H1 (cell line): ENCODE measurements around the gene TRIM41. TPM values are rescaled to one million over a fixed set of nuclear protein-coding genes. Genes with fewer than 3 reads are reported as not detected.
A peak's percentile ranks its signal among the peaks of the same experiment; 100 is the strongest.

Experiments
- CTCF ChIA-PET: fragments of 300-600 bp; sonication (Branson Sonifier 250); formaldehyde crosslinking; loops from one replicate; lab custom pipeline; 2021; ENCODE audit not compliant: partially characterized antibody; lab: Charles Lee
- POLR2A ChIA-PET: fragments of 300-600 bp; sonication (Branson Sonifier 250); formaldehyde crosslinking; loops from one replicate; lab custom pipeline; 2021; ENCODE audit warnings: inconsistent platforms; ENCODE audit not compliant: partially characterized antibody; lab: Charles Lee
- DNase-seq, 2 experiments: peaks; one replicate each; pipeline versions ENCODE4 v3.0.0 to v3.0.0-alpha.2; 2010 to 2022; ENCODE audit warnings: low spot score in 2 of 2, low read depth in 1 of 2, mixed read lengths in 1 of 2
- FAIRE-seq: peaks from 2 replicates; lab custom pipeline; 2011; peaks lifted over from hg19 to GRCh38; lab: Jason Lieb, UNC
- H2AFZ ChIP-seq: 2 replicates; pipeline ENCODE4 v1.8.1; 2012; ENCODE audit warnings: low read length, inconsistent platforms
- H2AK5ac ChIP-seq: 2 replicates; pipeline ENCODE4 v1.6.1; 2013; ENCODE audit warnings: low read depth, low read length
- H2BK120ac ChIP-seq: replicated peaks from 2 replicates; pipeline ENCODE3; 2013; ENCODE audit warnings: low read depth, low read length, inconsistent platforms
- H2BK12ac ChIP-seq: 2 replicates; pipeline ENCODE4 v1.6.1; 2013; ENCODE audit warnings: low read depth, low read length
- H2BK15ac ChIP-seq: 2 replicates; pipeline ENCODE4 v1.6.1; 2013; ENCODE audit warnings: low read length
- H2BK20ac ChIP-seq: 2 replicates; pipeline ENCODE4 v1.6.1; 2013; ENCODE audit warnings: low read length
- H2BK5ac ChIP-seq: 2 replicates; pipeline ENCODE4 v1.6.1; 2013; ENCODE audit warnings: low read depth, low read length
- H3K14ac ChIP-seq: 2 replicates; pipeline ENCODE4 v1.6.1; 2013; ENCODE audit warnings: inconsistent platforms; ENCODE audit not compliant: insufficient read length
- H3K18ac ChIP-seq: 2 replicates; pipeline ENCODE4 v1.6.1; 2013; ENCODE audit warnings: low read length; ENCODE audit errors: extremely low read depth
- H3K23ac ChIP-seq: 2 replicates; pipeline ENCODE4 v1.6.1; 2013; ENCODE audit warnings: inconsistent platforms; ENCODE audit not compliant: insufficient read length
- H3K23me2 ChIP-seq: 2 replicates; pipeline ENCODE4 v1.6.1; 2013; ENCODE audit warnings: low read depth, low read length
- H3K27ac ChIP-seq: 2 replicates; pipeline ENCODE4 v1.6.1; 2011; ENCODE audit warnings: low read depth, low read length, inconsistent platforms
- H3K27me3 ChIP-seq, 4 experiments: replicated peaks in 1 of 4; 1 replicate in 1 of 4; 2 replicates in 3 of 4; pipeline versions ENCODE4 v1.6.1 to v1.8.1; 2011 to 2013; ENCODE audit warnings: low read length in 3 of 4, mild to moderate bottlenecking in 3 of 4, inconsistent platforms in 2 of 4, mixed read lengths in 2 of 4, moderate library complexity in 1 of 4; ENCODE audit not compliant: control insufficient read depth in 3 of 4, insufficient read depth in 3 of 4; ENCODE audit errors: extremely low read depth in 1 of 4
- H3K36me3 ChIP-seq, 4 experiments: 2 replicates each; pipeline versions ENCODE4 v1.6.1 to v1.8.1; 2011 to 2013; ENCODE audit warnings: mild to moderate bottlenecking in 4 of 4, low read length in 3 of 4, moderate library complexity in 2 of 4, control low read depth in 1 of 4, inconsistent platforms in 1 of 4; ENCODE audit not compliant: insufficient read depth in 4 of 4, control insufficient read depth in 2 of 4
- H3K4ac ChIP-seq: replicated peaks from 2 replicates; pipeline ENCODE3; 2013; ENCODE audit warnings: low read length, low read depth, mixed read lengths, inconsistent platforms; ENCODE audit not compliant: insufficient read length
- H3K4me1 ChIP-seq, 4 experiments: replicated peaks in 1 of 4; 1 replicate in 1 of 4; 2 replicates in 3 of 4; pipeline versions ENCODE4 v1.6.1 to v1.8.1; 2011 to 2013; ENCODE audit warnings: low read length in 3 of 4, inconsistent platforms in 2 of 4, mixed read lengths in 1 of 4; ENCODE audit not compliant: insufficient read depth in 4 of 4, control insufficient read depth in 3 of 4
- H3K4me2 ChIP-seq, 2 experiments: 2 replicates each; pipeline versions ENCODE4 v1.6.1 to v1.8.1; 2011 to 2013; ENCODE audit warnings: low read depth in 2 of 2, low read length in 2 of 2, control low read depth in 1 of 2, inconsistent platforms in 1 of 2, mild to moderate bottlenecking in 1 of 2; ENCODE audit not compliant: insufficient read depth in 1 of 2
- H3K4me3 ChIP-seq, 4 experiments: fragments of 200-600, 300-600 bp in 1 of 4; sonication (generic), shearing (Covaris generic), sonication (Bioruptor Twin) in 1 of 4; 2 replicates each; pipeline versions ENCODE4 v1.5.1 to v1.8.1; 2011 to 2016; ENCODE audit warnings: low read length in 4 of 4, low read depth in 3 of 4, control low read depth in 2 of 4, inconsistent platforms in 2 of 4, mild to moderate bottlenecking in 2 of 4, mixed read lengths in 1 of 4, moderate library complexity in 1 of 4; ENCODE audit not compliant: insufficient read depth in 2 of 4; ENCODE audit errors: extremely low read depth in 1 of 4
- H3K56ac ChIP-seq: replicated peaks from 2 replicates; pipeline ENCODE3; 2013; ENCODE audit warnings: low read depth, mild to moderate bottlenecking, mixed read lengths, low read length, inconsistent platforms; ENCODE audit not compliant: insufficient read length
- H3K79me1 ChIP-seq: 2 replicates; pipeline ENCODE4 v1.6.1; 2013; ENCODE audit warnings: low read depth, low read length, control low read depth
- H3K79me2 ChIP-seq, 2 experiments: 2 replicates each; pipeline versions ENCODE4 v1.6.1 to v1.8.1; 2012 to 2013; ENCODE audit warnings: low read length in 2 of 2, mild to moderate bottlenecking in 2 of 2, inconsistent platforms in 1 of 2; ENCODE audit not compliant: insufficient read depth in 2 of 2, control insufficient read depth in 1 of 2
- H3K9ac ChIP-seq, 4 experiments: replicated peaks in 1 of 4; 1 replicate in 1 of 4; 2 replicates in 3 of 4; pipeline versions ENCODE4 v1.6.1 to v1.8.1; 2011 to 2013; ENCODE audit warnings: low read depth in 3 of 4, low read length in 3 of 4, control low read depth in 2 of 4, mild to moderate bottlenecking in 2 of 4, moderate library complexity in 2 of 4, inconsistent platforms in 1 of 4; ENCODE audit errors: extremely low read depth in 1 of 4
- H3K9me3 ChIP-seq, 2 experiments: 2 replicates each; pipeline versions ENCODE4 v1.6.1 to v1.8.1; 2012 to 2013; ENCODE audit warnings: mild to moderate bottlenecking in 2 of 2, moderate library complexity in 2 of 2, control low read depth in 1 of 2, inconsistent platforms in 1 of 2, low read depth in 1 of 2, low read length in 1 of 2, mixed read lengths in 1 of 2; ENCODE audit not compliant: insufficient read depth in 2 of 2
- H4K20me1 ChIP-seq, 2 experiments: replicated peaks in 1 of 2; 2 replicates each; pipeline versions ENCODE3 to v1.8.1; 2011 to 2013; ENCODE audit warnings: inconsistent platforms in 2 of 2, low read length in 2 of 2, mild to moderate bottlenecking in 1 of 2; ENCODE audit not compliant: insufficient read depth in 2 of 2, control insufficient read depth in 1 of 2
- H4K5ac ChIP-seq: 2 replicates; pipeline ENCODE4 v1.6.1; 2013; ENCODE audit warnings: low read length, low read depth, mixed read lengths, inconsistent platforms; ENCODE audit not compliant: insufficient read length
- H4K8ac ChIP-seq: 2 replicates; pipeline ENCODE4 v1.8.0; 2013; ENCODE audit warnings: mild to moderate bottlenecking, moderate library complexity, low read length, inconsistent platforms; ENCODE audit not compliant: insufficient read depth; ENCODE audit errors: extremely low read depth
- H4K91ac ChIP-seq: replicated peaks from 2 replicates; pipeline ENCODE3; 2013; ENCODE audit warnings: low read length, mixed read lengths, inconsistent platforms; ENCODE audit not compliant: insufficient read length
- CBX8 ChIP-seq: fragments of 300-800, 300-1000 bp; sonication (generic); IDR thresholded peaks from 2 replicates; pipeline ENCODE4 v1.7.1; 2016; ENCODE audit warnings: low read depth, low read length, borderline replicate concordance
- FOSL1 ChIP-seq: IDR thresholded peaks from 2 replicates; pipeline ENCODE4 v1.6.1; 2011; ENCODE audit warnings: mild to moderate bottlenecking, low read depth, low read length, moderate library complexity; ENCODE audit not compliant: insufficient read depth
- JUN ChIP-seq: IDR thresholded peaks from 2 replicates; pipeline ENCODE4 v1.6.1; 2011; ENCODE audit warnings: low read depth, mild to moderate bottlenecking, improper control_type of control experiment, low read length
- POLR2A ChIP-seq, 2 experiments: IDR thresholded peaks; 1 replicate in 1 of 2; 2 replicates in 1 of 2; pipeline ENCODE4 v1.6.1; 2011; ENCODE audit warnings: low read depth in 2 of 2, low read length in 2 of 2, mild to moderate bottlenecking in 2 of 2; ENCODE audit errors: control extremely low read depth in 1 of 2
- TCF12 ChIP-seq: IDR thresholded peaks from 2 replicates; pipeline ENCODE4 v1.6.1; 2011; ENCODE audit warnings: low read depth, mild to moderate bottlenecking, low read length
- WGBS, 2 experiments: shearing (Covaris generic) in 1 of 2; methylation state at CpG; one replicate each; pipeline versions ENCODE4 v1.1.6 to v1.1.7; 2013 to 2015; ENCODE audit warnings: low lambda C conversion rate in 2 of 2, mixed read lengths in 2 of 2, inconsistent platforms in 1 of 2, low coverage in 1 of 2, missing lambda C conversion rate in 1 of 2; ENCODE audit not compliant: insufficient replicate concordance in 2 of 2, insufficient coverage in 1 of 2, insufficient read length in 1 of 2; ENCODE audit errors: extremely low coverage in 1 of 2, missing lambda C conversion rate in 1 of 2; 5-methylcytosine and 5-hydroxymethylcytosine counted together
- polyA plus RNA-seq, 7 experiments: library from polyadenylated mRNA; depleted of rRNA in 3 of 7; stranded (reverse) in 5 of 7; unstranded in 2 of 7; fragments of >200 nt in 5 of 7; fragments of 200-250 nt in 2 of 7; gene quantifications; 1 replicate in 5 of 7; 2 replicates in 1 of 7; 4 replicates in 1 of 7; pipeline versions ENCODE4 v1.2.1 to v1.2.3, GENCODE V29; 2011 to 2013; ENCODE audit warnings: missing spikeins in 2 of 7, mixed read lengths in 2 of 7
- total RNA-seq: library from RNA; stranded (reverse); fragmentation: NEBNext Ultra II Directional; extraction: Animal tissue kit (Norgen Biotek cat#: 25700); gene quantifications from 2 replicates; pipeline ENCODE4 v1.2.1, GENCODE V29; 2021
- TF ChIP-seq, protein P1 (sequence below), 3 experiments: IDR thresholded peaks; 1 replicate in 2 of 3; 2 replicates in 1 of 3; pipeline versions ENCODE4 v1.5.1 to v1.6.1; 2011; ENCODE audit warnings: low read length in 3 of 3, mild to moderate bottlenecking in 3 of 3, inconsistent platforms in 2 of 3, low read depth in 1 of 3, moderate library complexity in 1 of 3; ENCODE audit not compliant: insufficient read depth in 1 of 3; ENCODE audit errors: control extremely low read depth in 1 of 3

Gene TRIM41
- total and polyA plus RNA-seq, 2 of the 8 experiments (the other 6 are each of a cell fraction or from before 2014, with no cell fraction given): 12.9 to 21.6 TPM

DNA sequence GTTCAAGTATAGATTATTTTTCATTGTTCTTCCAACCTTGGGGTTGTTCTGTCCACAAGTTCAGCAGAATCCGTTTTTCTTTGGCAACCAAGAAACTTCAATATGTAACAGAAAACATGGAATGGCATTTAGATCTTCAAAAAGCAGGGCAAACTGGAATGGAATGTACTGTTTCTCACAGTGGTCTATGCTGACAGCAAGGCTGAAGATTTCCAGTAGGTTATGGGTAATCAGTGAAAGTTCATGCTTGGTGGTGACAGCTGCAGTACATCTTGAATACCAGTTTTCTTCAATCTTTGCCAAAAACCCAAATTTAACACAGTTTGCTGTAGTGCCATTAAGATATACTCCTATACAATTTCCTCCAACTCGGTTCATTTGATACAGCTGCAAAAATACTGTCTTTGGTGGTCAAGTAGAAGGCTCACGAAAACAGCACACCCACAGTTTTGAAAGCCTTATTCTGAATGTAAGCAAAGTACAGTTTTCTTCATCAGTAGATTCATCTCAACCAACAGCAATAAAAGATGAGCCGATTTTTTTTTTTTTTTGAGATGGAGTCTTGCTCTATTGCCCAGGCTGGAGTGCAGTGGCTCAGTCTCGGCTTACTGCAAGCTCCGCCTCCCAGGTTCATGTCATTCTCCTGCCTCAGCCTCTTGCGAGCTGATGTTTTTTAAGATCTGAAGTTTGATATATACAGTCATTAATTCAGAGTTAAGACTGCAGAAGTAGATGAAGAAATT is 32.9 kb downstream of the TRIM41 start:
- Histone ChIP-seq H3K79me1 (peaks cover 10% of the 10 kb centered on the region), H3K56ac (no peak overlapping the region), H4K20me1 (peaks cover 14 to 35% of the 10 kb centered on the region in 2 experiments), H2BK15ac (no peak overlapping the region), H4K8ac (no peak overlapping the region), H3K18ac (no peak overlapping the region), H3K9ac (no peak overlapping the region), H2AFZ (no peak overlapping the region), H3K4me3 (no peak overlapping the region), H3K79me2 (peaks cover 12 to 77% of the 10 kb centered on the region in 2 experiments; a peak in 3 of 4 replicates), H3K4me1 (peaks cover 4 to 10% (median 6%) of the 10 kb centered on the region in 4 experiments; a peak in 6 of 7 replicates), H2BK12ac (no peak overlapping the region), H3K4ac (no peak overlapping the region), H3K23ac (no peak overlapping the region), H3K9me3 (no peaks in the 10 kb centered on the region), H4K91ac (no peak overlapping the region), H3K27me3 (peaks cover 0 to 1% (median 0%) of the 10 kb centered on the region in 4 experiments; a peak in 1 of 7 replicates), H3K36me3 (peaks cover 6 to 48% (median 18%) of the 10 kb centered on the region in 4 experiments; a peak in 7 of 8 replicates), H2AK5ac (no peak overlapping the region), H2BK20ac (no peak overlapping the region), H3K27ac (no peak overlapping the region), H3K14ac (no peak overlapping the region), H2BK5ac (no peak overlapping the region), H4K5ac (no peak overlapping the region), H3K4me2 (no peak overlapping the region)
- ChIA-PET CTCF (no interaction called here), POLR2A (interaction anchor here (0.7 to 34.2 kb wide), 6 partner anchors 9 to 1573 kb away, joined by 3 to 1334 read pairs (median 4); partner anchors contain the start of genes RACK1 and TRIM41)
- no peak for FAIRE-seq
- no peak for DNase-seq
- whole genome bisulfite sequencing, 2 experiments: 81% methylated on average over 7 of the region's 7 CpGs; no CpG with 5 or more reads in 1 of the 2 experiments
- TF ChIP-seq JUN (no peak), POLR2A (IDR thresholded peaks at IDR 0.05; ENCODE audit: control extremely low read depth in 1 of 2, low read depth in 2 of 2, low read length in 2 of 2) (0 out of 3 replicates have a peak, but pooled peaks of 1 of the 2 experiments have one; percentile 29), CBX8 (no peak), TCF12 (no peak), FOSL1 (no peak)
- TF ChIP-seq, protein P1, sequence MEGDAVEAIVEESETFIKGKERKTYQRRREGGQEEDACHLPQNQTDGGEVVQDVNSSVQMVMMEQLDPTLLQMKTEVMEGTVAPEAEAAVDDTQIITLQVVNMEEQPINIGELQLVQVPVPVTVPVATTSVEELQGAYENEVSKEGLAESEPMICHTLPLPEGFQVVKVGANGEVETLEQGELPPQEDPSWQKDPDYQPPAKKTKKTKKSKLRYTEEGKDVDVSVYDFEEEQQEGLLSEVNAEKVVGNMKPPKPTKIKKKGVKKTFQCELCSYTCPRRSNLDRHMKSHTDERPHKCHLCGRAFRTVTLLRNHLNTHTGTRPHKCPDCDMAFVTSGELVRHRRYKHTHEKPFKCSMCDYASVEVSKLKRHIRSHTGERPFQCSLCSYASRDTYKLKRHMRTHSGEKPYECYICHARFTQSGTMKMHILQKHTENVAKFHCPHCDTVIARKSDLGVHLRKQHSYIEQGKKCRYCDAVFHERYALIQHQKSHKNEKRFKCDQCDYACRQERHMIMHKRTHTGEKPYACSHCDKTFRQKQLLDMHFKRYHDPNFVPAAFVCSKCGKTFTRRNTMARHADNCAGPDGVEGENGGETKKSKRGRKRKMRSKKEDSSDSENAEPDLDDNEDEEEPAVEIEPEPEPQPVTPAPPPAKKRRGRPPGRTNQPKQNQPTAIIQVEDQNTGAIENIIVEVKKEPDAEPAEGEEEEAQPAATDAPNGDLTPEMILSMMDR (IDR thresholded peaks at IDR 0.05; ENCODE audit: control extremely low read depth in 1 of 3, insufficient read depth in 1 of 3, low read depth in 1 of 3, low read length in 3 of 3): no peak
- TF ChIP-seq, all 59 proteins: peak for 1
- Histone ChIP-seq H2BK120ac (no peak overlapping the region), H3K23me2 (peaks cover 10% of the 10 kb centered on the region)
